Measurements from ENCODE around the gene RFPL3.
"Not testable (repeated sequence)": the region's sequence is repeated elsewhere in the genome, so short reads cannot be mapped to it uniquely, and the experiment has no call there.

The RFPL3 gene

GRCh38 chr22:32357567-32357966 is at the start of gene RFPL3:
TSS of gene RFPL3 (plus strand) at chr22:32357867. CDS start at chr22:32358072, 205 bp downstream.
- DNase-seq (ENCODE audit: low read depth, low spot score), result not testable (repeated sequence)

GRCh38 chr22:32308191-32308590 is 49.5 kb upstream of the RFPL3 start:
- no peak for DNase-seq (ENCODE audit: low read depth, low spot score)

GRCh38 chr22:32308934-32309333 is 48.7 kb upstream of the RFPL3 start:
- DNase-seq (ENCODE audit: low read depth, low spot score), result no peak

- DNase-seq (ENCODE audit: low read depth, low spot score), result no peak
Measured at GRCh38 chr22:32309585-32310251, 47.9 kb upstream of the RFPL3 start.

GRCh38 chr22:32310777-32311176 is 46.9 kb upstream of the RFPL3 start:
- no peak for DNase-seq (ENCODE audit: low read depth, low spot score)

GRCh38 chr22:32311551-32312071 is 46.1 kb upstream of the RFPL3 start:
- no peak for DNase-seq (ENCODE audit: low read depth, low spot score)

GRCh38 chr22:32312748-32313147 is 44.9 kb upstream of the RFPL3 start:
- no peak for DNase-seq (ENCODE audit: low read depth, low spot score)

- no peak for DNase-seq (ENCODE audit: low read depth, low spot score)
Measured at GRCh38 chr22:32313532-32313931, 44.1 kb upstream of the RFPL3 start.

- DNase-seq (ENCODE audit: low read depth, low spot score), result no peak
Measured at GRCh38 chr22:32317524-32317923, 40.1 kb upstream of the RFPL3 start.

GRCh38 chr22:32318361-32318760 is 39.3 kb upstream of the RFPL3 start:
- no peak for DNase-seq (ENCODE audit: low read depth, low spot score)

GRCh38 chr22:32319861-32320406 is 37.7 kb upstream of the RFPL3 start:
- DNase-seq (ENCODE audit: low read depth, low spot score), result no peak

GRCh38 chr22:32322986-32323385 is 34.7 kb upstream of the RFPL3 start:
- no peak for DNase-seq (ENCODE audit: low read depth, low spot score)

- DNase-seq (ENCODE audit: low read depth, low spot score), result no peak
Measured at GRCh38 chr22:32323513-32324164, 34.0 kb upstream of the RFPL3 start.

GRCh38 chr22:32324505-32325415 is 32.9 kb upstream of the RFPL3 start:
- no peak for DNase-seq (ENCODE audit: low read depth, low spot score)

- DNase-seq (ENCODE audit: low read depth, low spot score), result no peak
Measured at GRCh38 chr22:32325416-32325801, 32.3 kb upstream of the RFPL3 start.

- peak; percentile 73 for DNase-seq (ENCODE audit: low read depth, low spot score)
Measured at GRCh38 chr22:32325811-32326237, 31.8 kb upstream of the RFPL3 start.

GRCh38 chr22:32326647-32327046 is 31.0 kb upstream of the RFPL3 start:
- DNase-seq (ENCODE audit: low read depth, low spot score), result no peak

GRCh38 chr22:32327066-32327465 is 30.6 kb upstream of the RFPL3 start:
- DNase-seq (ENCODE audit: low read depth, low spot score), result no peak

- no peak for DNase-seq (ENCODE audit: low read depth, low spot score)
Measured at GRCh38 chr22:32327596-32328171, 30.0 kb upstream of the RFPL3 start.

GRCh38 chr22:32328306-32329201 is 29.1 kb upstream of the RFPL3 start:
- no peak for DNase-seq (ENCODE audit: low read depth, low spot score)

All from iPS DF 19.7 (cell line).